Mesothelial cell of epicardium (in vitro differentiated cells): ENCODE measurements around the gene GPR157. TPM values are rescaled to one million over a fixed set of nuclear protein-coding genes. Genes with fewer than 3 reads are reported as not detected.

Source experiments
- DNase-seq, 2 experiments: peaks; one replicate each; pipeline ENCODE4 v3.0.0; 2021; ENCODE audit warnings: low spot score in 2 of 2; ENCODE audit not compliant: unreplicated experiment in 2 of 2
- H3K27ac Mint-ChIP-seq: 2 replicates; pipeline ENCODE4 v1.8.0; 2021; ENCODE audit warnings: mixed read lengths
- H3K27me3 Mint-ChIP-seq: 2 replicates; pipeline ENCODE4 v1.8.0; 2021; ENCODE audit warnings: low read depth, mixed read lengths
- H3K36me3 Mint-ChIP-seq: 2 replicates; pipeline ENCODE4 v1.8.0; 2021; ENCODE audit warnings: mixed read lengths
- H3K4me1 Mint-ChIP-seq: 2 replicates; pipeline ENCODE4 v1.8.0; 2021; ENCODE audit warnings: mixed read lengths
- H3K4me3 Mint-ChIP-seq: 2 replicates; pipeline ENCODE4 v1.8.0; 2021; ENCODE audit warnings: mild to moderate bottlenecking, moderate library complexity, mixed read lengths
- H3K9me3 Mint-ChIP-seq: 2 replicates; pipeline ENCODE4 v1.8.0; 2021; ENCODE audit warnings: mixed read lengths
- CTCF ChIP-seq: fragments of 200-600 bp; sonication (generic); IDR thresholded peaks from one replicate; pipeline ENCODE4 v1.5.0; 2021; ENCODE audit warnings: antibody characterized with exemption; ENCODE audit not compliant: unreplicated experiment
- total RNA-seq: library from RNA; stranded (reverse); gene quantifications from 3 replicates; pipeline ENCODE4 v1.2.1, GENCODE V29; 2021

GPR157 gene
- total RNA-seq, 1 donor from 2014 or later = 8.3 TPM

DNA sequence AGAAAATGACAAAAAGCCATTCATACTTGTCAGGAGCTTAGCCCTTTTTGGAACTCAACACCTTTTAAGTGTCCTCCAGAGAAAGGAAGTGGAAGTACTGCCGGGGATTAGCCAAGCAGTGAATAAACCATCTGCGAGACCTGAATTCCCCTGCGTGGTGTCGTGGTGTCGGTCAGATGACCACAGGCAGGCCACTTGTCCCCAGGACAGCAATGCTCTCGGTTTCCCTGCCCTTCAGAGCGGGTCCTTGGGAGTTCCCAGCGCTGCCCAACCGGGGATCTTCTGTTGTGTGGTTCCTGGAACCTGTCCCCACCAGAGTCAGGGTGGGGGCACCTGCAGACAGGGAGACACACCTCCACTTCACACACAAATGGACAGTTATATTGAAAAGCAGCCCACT, 9.2 kb downstream of the GPR157 start:
- Mint-ChIP-seq H3K36me3 (peaks cover 8% of the 10 kb centered on the region), H3K27me3 (no peaks in the 10 kb centered on the region), H3K9me3 (peaks cover 3% of the 10 kb centered on the region), H3K4me1 (peaks cover 5% of the 10 kb centered on the region), H3K4me3 (no peak overlapping the region), H3K27ac (no peak overlapping the region)
- no peak for DNase-seq
- TF ChIP-seq CTCF = no peak

GRCh38 chr1:9118186-9118585, 10.7 kb downstream of the GPR157 start:
- Mint-ChIP-seq H3K36me3 (peaks cover 5% of the 10 kb centered on the region), H3K27ac (no peak overlapping the region), H3K27me3 (no peaks in the 10 kb centered on the region), H3K4me1 (peaks cover 4% of the 10 kb centered on the region), H3K4me3 (no peak overlapping the region), H3K9me3 (no peaks in the 10 kb centered on the region)
- DNase-seq = no peak
- no peak for TF ChIP-seq CTCF

- no peaks in the 10 kb centered on the region for H3K27me3 Mint-ChIP-seq
- no peak overlapping the region for H3K27ac Mint-ChIP-seq
- TF ChIP-seq CTCF = no peak
- no peaks in the 10 kb centered on the region for H3K9me3 Mint-ChIP-seq
- peaks cover 3% of the 10 kb centered on the region for H3K36me3 Mint-ChIP-seq
- H3K4me3 Mint-ChIP-seq = no peak overlapping the region
- peaks cover 4% of the 10 kb centered on the region for H3K4me1 Mint-ChIP-seq
- no peak for DNase-seq
Observed at GRCh38 chr1:9115351-9116205, 13.3 kb downstream of the GPR157 start.

GRCh38 chr1:9112961-9113880, 15.7 kb downstream of the GPR157 start:
- DNase-seq = no peak
- H3K4me3 Mint-ChIP-seq = no peak overlapping the region
- peaks cover 2% of the 10 kb centered on the region for H3K36me3 Mint-ChIP-seq
- H3K27me3 Mint-ChIP-seq = no peaks in the 10 kb centered on the region
- no peak overlapping the region for H3K27ac Mint-ChIP-seq
- no peak for TF ChIP-seq CTCF
- no peaks in the 10 kb centered on the region for H3K9me3 Mint-ChIP-seq
- H3K4me1 Mint-ChIP-seq = peaks cover 6% of the 10 kb centered on the region

GRCh38 chr1:9111957-9112356, 16.9 kb downstream of the GPR157 start:
- H3K27ac Mint-ChIP-seq = no peak overlapping the region
- peaks cover 6% of the 10 kb centered on the region for H3K36me3 Mint-ChIP-seq
- TF ChIP-seq CTCF = no peak
- H3K4me1 Mint-ChIP-seq = peaks cover 8% of the 10 kb centered on the region
- DNase-seq = no peak
- H3K27me3 Mint-ChIP-seq = no peaks in the 10 kb centered on the region
- no peak overlapping the region for H3K4me3 Mint-ChIP-seq
- no peaks in the 10 kb centered on the region for H3K9me3 Mint-ChIP-seq
